GM12878 (cell line): Measurements from ENCODE around the gene NQO1. TPM values are rescaled to one million over a fixed set of nuclear protein-coding genes. Genes with fewer than 3 reads are reported as not detected.

Experiments
- ATAC-seq: fragments of 200-7000 bp; cut with Tn5 transposase; 3 replicates; pipeline ENCODE4 v1.9.1; 2020; ENCODE audit warnings: mild to moderate bottlenecking, moderate library complexity
- BruUV-seq: library from RNA; stranded (reverse); fragments of 400-500 nt; replicated peaks from 2 replicates; lab custom pipeline; 2021; lab: Mats Ljungman, UMichigan
- CTCF ChIA-PET: fragments of 300-600 bp; sonication (Branson Sonifier 250); formaldehyde crosslinking; extraction: SDS; loops from one replicate; lab custom pipeline; 2021; ENCODE audit warnings: inconsistent platforms; lab: Yijun Ruan, JAX
- POLR2A ChIA-PET: fragments of 350-600 bp; formaldehyde crosslinking; extraction: SDS; loops from one replicate; lab custom pipeline; 2021; ENCODE audit warnings: inconsistent platforms; lab: Charles Lee
- RAD21 ChIA-PET: fragments of 300-600 bp; sonication (Branson Sonifier 250); formaldehyde crosslinking; loops from one replicate; lab custom pipeline; 2023; ENCODE audit warnings: antibody characterized with exemption; ENCODE audit not compliant: unreplicated experiment; lab: Charles Lee
- SMC1A ChIA-PET: fragments of 300-600 bp; sonication (Branson Sonifier 250); formaldehyde crosslinking; loops from one replicate; lab custom pipeline; 2023; ENCODE audit not compliant: unreplicated experiment, uncharacterized antibody; lab: Charles Lee
- DNase-seq: peaks from one replicate; pipeline ENCODE4 v3.0.0-alpha.2; 2011; ENCODE audit warnings: low read depth, low spot score
- FAIRE-seq: peaks from 3 replicates; lab custom pipeline; 2011; peaks lifted over from hg19 to GRCh38; lab: Jason Lieb, UNC
- H2AFZ ChIP-seq: 2 replicates; pipeline ENCODE4 v1.6.0; 2011; ENCODE audit warnings: low read depth, low read length, control low read depth; ENCODE audit not compliant: control insufficient read depth
- H3K27ac ChIP-seq: 2 replicates; pipeline ENCODE4 v1.5.1; 2011; ENCODE audit warnings: control low read depth; ENCODE audit not compliant: control insufficient read depth, insufficient read depth
- H3K27me3 ChIP-seq, 2 experiments: replicated peaks in 1 of 2; 2 replicates each; pipeline versions ENCODE4 v1.6.0 to v1.6.1; 2011; ENCODE audit warnings: low read length in 1 of 2; ENCODE audit not compliant: control insufficient read depth in 2 of 2, insufficient read depth in 2 of 2
- H3K36me3 ChIP-seq, 2 experiments: 2 replicates each; pipeline ENCODE4 v1.5.1; 2011; ENCODE audit warnings: low read length in 1 of 2; ENCODE audit not compliant: control insufficient read depth in 2 of 2, insufficient read depth in 2 of 2
- H3K4me1 ChIP-seq: 2 replicates; pipeline ENCODE4 v1.6.1; 2011; ENCODE audit warnings: mild to moderate bottlenecking, low read length, moderate library complexity, mixed read lengths; ENCODE audit not compliant: control insufficient read depth, insufficient read depth
- H3K4me2 ChIP-seq: 2 replicates; pipeline ENCODE4 v1.6.0; 2011; ENCODE audit warnings: control low read depth; ENCODE audit not compliant: control insufficient read depth, insufficient read depth
- H3K4me3 ChIP-seq: fragments of 200-600 bp; sonication (generic); 2 replicates; pipeline ENCODE4 v1.5.1; 2016
- H3K79me2 ChIP-seq: 2 replicates; pipeline ENCODE4 v1.6.0; 2011; ENCODE audit warnings: low read length; ENCODE audit not compliant: control insufficient read depth, insufficient read depth
- H3K9ac ChIP-seq: 2 replicates; pipeline ENCODE4 v1.8.0; 2011; ENCODE audit warnings: low read length, control low read depth, mixed read lengths; ENCODE audit not compliant: control insufficient read depth, insufficient read depth
- H3K9me3 ChIP-seq: replicated peaks from 3 replicates; pipeline ENCODE4 v1.5.1; 2011; ENCODE audit warnings: mild to moderate bottlenecking, low read length; ENCODE audit not compliant: control insufficient read depth, insufficient read depth
- H4K20me1 ChIP-seq: 2 replicates; pipeline ENCODE4 v1.6.0; 2011; ENCODE audit not compliant: control insufficient read depth, insufficient read depth
- ATF7 ChIP-seq: fragments of 450-650 bp; IDR thresholded peaks from 2 replicates; pipeline ENCODE4 v1.6.1; 2016; ENCODE audit warnings: low read depth, mild to moderate bottlenecking
- BCL3 ChIP-seq: IDR thresholded peaks from 2 replicates; pipeline ENCODE4 v1.6.1; 2011; ENCODE audit warnings: borderline replicate concordance, low read depth, mild to moderate bottlenecking, moderate library complexity, low read length; ENCODE audit not compliant: insufficient read depth, poor library complexity, severe bottlenecking
- BMI1 ChIP-seq: fragments of 450-650 bp; IDR thresholded peaks from 2 replicates; pipeline ENCODE4 v1.6.1; 2016; ENCODE audit warnings: mild to moderate bottlenecking, moderate library complexity, borderline replicate concordance
- BRCA1 ChIP-seq: IDR thresholded peaks from 2 replicates; pipeline ENCODE4 v1.6.1; 2011; ENCODE audit warnings: low read depth, low read length, improper control_type of control experiment
- CBX5 ChIP-seq: sonication (generic); IDR thresholded peaks from 2 replicates; pipeline ENCODE4 v1.6.1; 2016; ENCODE audit warnings: low read depth, moderate library complexity, mild to moderate bottlenecking, inconsistent platforms
- HDGF ChIP-seq: fragments of 450-650 bp; IDR thresholded peaks from 2 replicates; pipeline ENCODE4 v1.6.1; 2016; ENCODE audit warnings: antibody characterized with exemption
- IKZF2 ChIP-seq, 2 experiments: fragments of 450-650 bp; IDR thresholded peaks; 2 replicates each; pipeline ENCODE4 v1.6.1; 2017; ENCODE audit warnings: mild to moderate bottlenecking in 2 of 2, moderate library complexity in 2 of 2
- KDM1A ChIP-seq: fragments of 200-600 bp; sonication (generic); IDR thresholded peaks from 2 replicates; pipeline ENCODE4 v1.6.1; 2016; ENCODE audit warnings: borderline replicate concordance
- KLF5 ChIP-seq: fragments of 450-650 bp; IDR thresholded peaks from 2 replicates; pipeline ENCODE4 v1.6.1; 2014; ENCODE audit warnings: mild to moderate bottlenecking; ENCODE audit not compliant: partially characterized antibody
- NR2C1 ChIP-seq: fragments of 450-650 bp; IDR thresholded peaks from 2 replicates; pipeline ENCODE4 v1.6.1; 2017; ENCODE audit warnings: antibody characterized with exemption, mild to moderate bottlenecking, moderate library complexity
- SMARCA5 ChIP-seq: fragments of 450-650 bp; IDR thresholded peaks from 2 replicates; pipeline ENCODE4 v1.6.1; 2017; ENCODE audit warnings: mild to moderate bottlenecking
- SMC3 ChIP-seq: IDR thresholded peaks from 2 replicates; pipeline ENCODE4 v1.6.1; 2011; ENCODE audit warnings: low read length, improper control_type of control experiment, borderline replicate concordance
- ZSCAN29 ChIP-seq: fragments of 450-650 bp; IDR thresholded peaks from 2 replicates; pipeline ENCODE4 v1.6.1; 2017; ENCODE audit warnings: mild to moderate bottlenecking, moderate library complexity
- WGBS: methylation state at CpG from one replicate; pipeline ENCODE4 v1.1.6; 2016; ENCODE audit warnings: low lambda C conversion rate; ENCODE audit not compliant: insufficient replicate concordance, insufficient coverage; ENCODE audit errors: missing lambda C conversion rate; 5-methylcytosine and 5-hydroxymethylcytosine counted together
- in situ Hi-C: fragments of 300-500 bp; cut with MboI; formaldehyde crosslinking; loops from 9 replicates; pipeline ENCODE4 v1.14.3; 2018; ENCODE audit warnings: mixed read lengths
- intact Hi-C: fragments of 100-400 bp; cut with micrococcal nuclease; formaldehyde crosslinking; loops from one replicate; pipeline ENCODE4 v1.14.2; 2022; ENCODE audit not compliant: unreplicated experiment
- polyA plus RNA-seq, 11 experiments: library from polyadenylated mRNA; depleted of rRNA in 4 of 11; unstranded in 6 of 11; stranded (reverse) in 5 of 11; fragments of >200 nt; fragmentation: Nextera tagmentation in 4 of 11; fragmentation: Illumina TruSeq in 1 of 11; extraction: Ambion mirVana in 4 of 11; extraction: Trizol in 1 of 11; gene quantifications; 1 replicate in 1 of 11; 2 replicates in 10 of 11; pipeline versions ENCODE4 v1.2.1 to v1.2.3, GENCODE V29; 2011 to 2016; ENCODE audit warnings: inconsistent platforms in 2 of 11, missing spikeins in 2 of 11, low read depth in 1 of 11
- total RNA-seq, 4 experiments: library from RNA; depleted of rRNA in 3 of 4; stranded (reverse); fragments of >200 nt in 3 of 4; fragmentation: Illumina TruSeq in 1 of 4; extraction: Trizol in 1 of 4; gene quantifications; 2 replicates each; pipeline versions ENCODE4 v1.2.1 to v1.2.3, GENCODE V29; 2013 to 2021
- TF ChIP-seq, protein P1 (sequence below): fragments of 450-650 bp; IDR thresholded peaks from 2 replicates; pipeline ENCODE4 v1.6.1; 2017; ENCODE audit warnings: low read depth, mild to moderate bottlenecking, moderate library complexity
- TF ChIP-seq, protein P2 (sequence below): IDR thresholded peaks from 2 replicates; pipeline ENCODE4 v1.6.1; 2012; ENCODE audit warnings: low read depth, low read length, improper control_type of control experiment

Gene NQO1
- total and polyA plus RNA-seq, 10 of the 15 experiments (the other 5 are each of a cell fraction or from before 2014, with no cell fraction given): 24.6 to 84.9 (median 34.6) TPM

DNA sequence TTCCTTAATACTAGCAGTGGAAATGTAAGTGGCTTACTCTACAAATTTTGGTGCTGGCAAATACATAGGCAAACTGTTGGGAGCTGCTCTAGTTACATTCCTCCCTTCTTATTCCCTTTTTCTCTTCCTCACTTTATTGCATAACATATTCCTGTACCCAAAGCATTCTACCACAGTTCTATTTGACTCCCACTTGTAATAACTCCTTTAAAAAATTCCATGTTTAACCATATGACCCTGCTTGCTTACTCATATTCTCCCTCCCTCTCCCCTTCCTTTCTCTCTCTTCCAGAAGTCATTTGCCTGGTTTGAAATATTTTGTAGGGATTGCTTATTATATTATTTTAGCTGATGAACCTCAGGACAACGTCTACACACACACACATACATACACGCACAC, 22.7 kb downstream of the NQO1 start:
- Histone ChIP-seq H4K20me1 (no peaks in the 10 kb centered on the region), H3K4me1 (no peaks in the 10 kb centered on the region), H3K9me3 (no peaks in the 10 kb centered on the region), H3K27ac (no peak overlapping the region), H3K36me3 (peaks cover 0 to 19% of the 10 kb centered on the region in 2 experiments; a peak in 1 of 4 replicates), H3K4me3 (no peak overlapping the region), H3K9ac (no peak overlapping the region), H2AFZ (no peak overlapping the region), H3K27me3 (no peaks in the 10 kb centered on the region), H3K79me2 (no peaks in the 10 kb centered on the region), H3K4me2 (no peak overlapping the region)
- DNase-seq (no peak), FAIRE-seq (no peak), ATAC-seq (no peak)
- no TSS peak for BruUV-seq
- ChIA-PET POLR2A (interaction anchor here (0.7 to 1.0 kb wide), 3 partner anchors 25 to 318 kb away, joined by 3 read pairs; partner anchors contain the start of gene TERF2), RAD21 (interaction anchor here (1.2 to 3.5 kb wide), 4 partner anchors 51 to 307 kb away, joined by 3 to 12 read pairs (median 4); no protein-coding TSS in a partner anchor), SMC1A (interaction anchor here (0.6 to 2.3 kb wide), 7 partner anchors 15 to 308 kb away, joined by 3 to 13 read pairs (median 3); partner anchors contain the start of gene NOB1), CTCF (interaction anchor here (0.6 to 5.2 kb wide), 10 partner anchors 12 to 323 kb away, joined by 3 to 35 read pairs (median 6); partner anchors contain the start of gene NOB1)
- in situ Hi-C loops (no loop called here), intact Hi-C loops (loop anchor here (5.0 kb wide), 1 partner anchor 306 kb away; no protein-coding TSS in a partner anchor)
- 100% methylated on average over 2 of the region's 2 CpGs for WGBS
- TF ChIP-seq ZSCAN29: no peak
- no peak for TF ChIP-seq BRCA1
- TF ChIP-seq, protein P1, sequence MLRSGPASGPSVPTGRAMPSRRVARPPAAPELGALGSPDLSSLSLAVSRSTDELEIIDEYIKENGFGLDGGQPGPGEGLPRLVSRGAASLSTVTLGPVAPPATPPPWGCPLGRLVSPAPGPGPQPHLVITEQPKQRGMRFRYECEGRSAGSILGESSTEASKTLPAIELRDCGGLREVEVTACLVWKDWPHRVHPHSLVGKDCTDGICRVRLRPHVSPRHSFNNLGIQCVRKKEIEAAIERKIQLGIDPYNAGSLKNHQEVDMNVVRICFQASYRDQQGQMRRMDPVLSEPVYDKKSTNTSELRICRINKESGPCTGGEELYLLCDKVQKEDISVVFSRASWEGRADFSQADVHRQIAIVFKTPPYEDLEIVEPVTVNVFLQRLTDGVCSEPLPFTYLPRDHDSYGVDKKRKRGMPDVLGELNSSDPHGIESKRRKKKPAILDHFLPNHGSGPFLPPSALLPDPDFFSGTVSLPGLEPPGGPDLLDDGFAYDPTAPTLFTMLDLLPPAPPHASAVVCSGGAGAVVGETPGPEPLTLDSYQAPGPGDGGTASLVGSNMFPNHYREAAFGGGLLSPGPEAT: no peak
- TF ChIP-seq HDGF: no peak
- no peak for TF ChIP-seq SMARCA5
- no peak for TF ChIP-seq CBX5
- TF ChIP-seq ATF7: no peak
- no peak for TF ChIP-seq SMC3
- no peak for TF ChIP-seq NR2C1
- TF ChIP-seq, protein P2, sequence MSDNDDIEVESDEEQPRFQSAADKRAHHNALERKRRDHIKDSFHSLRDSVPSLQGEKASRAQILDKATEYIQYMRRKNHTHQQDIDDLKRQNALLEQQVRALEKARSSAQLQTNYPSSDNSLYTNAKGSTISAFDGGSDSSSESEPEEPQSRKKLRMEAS: no peak
- TF ChIP-seq IKZF2 (IDR thresholded peaks at IDR 0.05): no peak
- TF ChIP-seq BCL3: no peak
- TF ChIP-seq KLF5: no peak
- TF ChIP-seq BMI1: no peak
- TF ChIP-seq KDM1A: no peak
